ENCODE results near the gene YIPF3.

DNA sequence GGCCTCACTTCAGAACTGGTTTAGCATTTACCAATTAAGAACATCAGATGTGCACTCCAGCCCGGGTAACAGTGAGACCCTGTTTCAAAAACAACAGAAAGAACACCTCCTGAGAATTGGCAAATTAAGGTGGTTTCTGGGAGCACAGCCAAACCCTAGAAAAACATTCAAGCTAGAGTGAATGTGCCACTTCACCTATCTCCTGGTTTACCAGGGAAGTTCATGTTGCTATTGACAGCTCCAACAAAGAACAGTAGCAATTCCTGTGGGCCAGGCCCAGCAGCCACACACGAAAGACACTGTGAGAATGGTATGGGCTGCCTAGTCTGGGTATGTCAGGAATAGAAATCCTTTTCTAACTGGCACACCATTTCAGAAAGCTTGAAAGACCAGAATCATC lies 5.1 kb upstream of the YIPF3 start:
- TF ChIP-seq POLR2A (IDR thresholded peaks at IDR 0.05; ENCODE audit: low read depth, low read length) (no peak; the same call in none of the 2 replicates), TAF1 (IDR thresholded peaks at IDR 0.05; ENCODE audit: borderline replicate concordance, low read depth, low read length) (no peak)

Data from GM12892 (cell line).